A549 (cell line): Measurements from ENCODE around the gene TMEM125. TPM values are rescaled to one million over a fixed set of nuclear protein-coding genes. Genes with fewer than 3 reads are reported as not detected.

Source experiments
- ATAC-seq, 2 experiments: fragments of 200-7000 bp in 1 of 2; fragments of >200 bp in 1 of 2; cut with Nextera tagmentation in 1 of 2; cut with Tn5 transposase in 1 of 2; 3 replicates each; pipeline versions ENCODE4 v1.8.0 to v1.9.1; 2018 to 2020; ENCODE audit warnings: mild to moderate bottlenecking in 1 of 2, moderate library complexity in 1 of 2
- CTCF ChIA-PET: fragments of 300-600 bp; sonication (Branson Sonifier 250); formaldehyde crosslinking; extraction: SDS; loops from one replicate; lab custom pipeline; 2021; ENCODE audit warnings: antibody characterized with exemption, inconsistent platforms; lab: Yijun Ruan, JAX
- POLR2A ChIA-PET: fragments of 350-600 bp; formaldehyde crosslinking; extraction: SDS; loops from one replicate; lab custom pipeline; 2021; ENCODE audit warnings: antibody characterized with exemption, inconsistent platforms; lab: Yijun Ruan, JAX
- DNase-seq, 2 experiments: peaks; one replicate each; pipeline versions ENCODE4 v3.0.0 to v3.0.0-alpha.2; 2011 to 2016; ENCODE audit warnings: low read depth in 1 of 2, low spot score in 1 of 2
- FAIRE-seq: peaks from 2 replicates; lab custom pipeline; 2011; peaks lifted over from hg19 to GRCh38; lab: Jason Lieb, UNC
- H3K27ac ChIP-seq, 2 experiments: fragments of >200 bp; sonication (Bioruptor Twin); formaldehyde crosslinking; 3 replicates each; pipeline ENCODE4 v1.5.1; 2016 to 2017
- H3K4me1 ChIP-seq: fragments of >200 bp; sonication (Bioruptor Twin); formaldehyde crosslinking; 3 replicates; pipeline ENCODE4 v1.6.1; 2016
- H3K4me2 ChIP-seq: fragments of >200 bp; sonication (Bioruptor Twin); formaldehyde crosslinking; 3 replicates; pipeline ENCODE4 v1.6.1; 2016
- H3K4me3 ChIP-seq: fragments of >200 bp; sonication (Bioruptor Twin); formaldehyde crosslinking; 3 replicates; pipeline ENCODE4 v1.5.1; 2016
- H3K9me3 ChIP-seq: fragments of >200 bp; sonication (Bioruptor Twin); formaldehyde crosslinking; 3 replicates; pipeline ENCODE4 v1.6.1; 2016
- CBX2 ChIP-seq: fragments of 200-600 bp; sonication (generic); IDR thresholded peaks from 2 replicates; pipeline ENCODE4 v1.6.1; 2016; ENCODE audit warnings: low read depth, mild to moderate bottlenecking, borderline replicate concordance
- EHF ChIP-seq: fragments of 250-450 bp; sonication (Bioruptor Pico); IDR thresholded peaks from 2 replicates; pipeline ENCODE4 v1.5.0; 2020; ENCODE audit warnings: mild to moderate bottlenecking
- EHMT2 ChIP-seq: fragments of 200-600 bp; sonication (generic); IDR thresholded peaks from 2 replicates; pipeline ENCODE4 v1.6.1; 2016; ENCODE audit warnings: antibody characterized with exemption, low read depth, mild to moderate bottlenecking, moderate library complexity
- ESRRA ChIP-seq: fragments of 150-350 bp; IDR thresholded peaks from 2 replicates; pipeline ENCODE4 v1.6.1; 2014; ENCODE audit warnings: mild to moderate bottlenecking, low read length, borderline replicate concordance
- FOXS1 ChIP-seq: fragments of 250-450 bp; sonication (Bioruptor Pico); IDR thresholded peaks from 2 replicates; pipeline ENCODE4 v1.5.0; 2020; ENCODE audit warnings: mild to moderate bottlenecking, moderate library complexity
- GATA3 ChIP-seq: IDR thresholded peaks from 2 replicates; pipeline ENCODE4 v1.6.1; 2012; ENCODE audit warnings: borderline replicate concordance
- HOXB13 ChIP-seq: fragments of 250-450 bp; sonication (Bioruptor Pico); IDR thresholded peaks from 2 replicates; pipeline ENCODE4 v1.5.0; 2020; ENCODE audit warnings: low read depth, mild to moderate bottlenecking, moderate library complexity
- JUN ChIP-seq, 2 experiments: fragments of >200 bp; sonication (Bioruptor Twin); formaldehyde crosslinking; IDR thresholded peaks; 2 replicates in 1 of 2; 3 replicates in 1 of 2; pipeline ENCODE4 v1.6.1; 2016 to 2017
- KDM5A ChIP-seq: fragments of 200-600 bp; sonication (generic); IDR thresholded peaks from 2 replicates; pipeline ENCODE4 v1.6.1; 2016; ENCODE audit warnings: antibody characterized with exemption, mild to moderate bottlenecking
- NR3C1 ChIP-seq: fragments of >200 bp; sonication (Bioruptor Twin); formaldehyde crosslinking; IDR thresholded peaks from 3 replicates; pipeline ENCODE4 v1.6.1; 2017
- POLR2A ChIP-seq: IDR thresholded peaks from 2 replicates; pipeline ENCODE4 v1.6.1; 2012; ENCODE audit warnings: mild to moderate bottlenecking, low read length
- RARB ChIP-seq: fragments of 250-450 bp; sonication (Bioruptor Pico); IDR thresholded peaks from 2 replicates; pipeline ENCODE4 v1.8.0; 2021; ENCODE audit warnings: mild to moderate bottlenecking, moderate library complexity
- RFX5 ChIP-seq: fragments of 450-650 bp; IDR thresholded peaks from 2 replicates; pipeline ENCODE4 v1.7.1; 2014; ENCODE audit warnings: antibody characterized with exemption, mild to moderate bottlenecking, moderate library complexity
- SMC3 ChIP-seq: fragments of >200 bp; sonication (Bioruptor Twin); formaldehyde crosslinking; IDR thresholded peaks from 3 replicates; pipeline ENCODE4 v1.6.1; 2018; ENCODE audit warnings: inconsistent platforms
- TFCP2L1 ChIP-seq: fragments of 250-450 bp; sonication (Bioruptor Pico); IDR thresholded peaks from 2 replicates; pipeline ENCODE4 v1.5.0; 2021; ENCODE audit warnings: mild to moderate bottlenecking
- ZC3H11A ChIP-seq: fragments of 450-650 bp; IDR thresholded peaks from 2 replicates; pipeline ENCODE4 v1.6.1; 2014; ENCODE audit warnings: antibody characterized with exemption, mild to moderate bottlenecking
- ZFP36 ChIP-seq: fragments of 450-650 bp; IDR thresholded peaks from 2 replicates; pipeline ENCODE4 v1.6.1; 2014; ENCODE audit warnings: borderline replicate concordance; ENCODE audit not compliant: partially characterized antibody
- ZNF302 ChIP-seq: fragments of 250-450 bp; sonication (Bioruptor Pico); IDR thresholded peaks from 2 replicates; pipeline ENCODE4 v1.9.0; 2021; ENCODE audit warnings: inconsistent platforms, mild to moderate bottlenecking, moderate library complexity
- ZSCAN20 ChIP-seq: fragments of 250-450 bp; sonication (Bioruptor Pico); IDR thresholded peaks from 2 replicates; pipeline ENCODE4 v1.8.0; 2022; ENCODE audit warnings: mild to moderate bottlenecking, moderate library complexity
- WGBS: methylation state at CpG from one replicate; pipeline ENCODE4 v1.1.6; 2017; ENCODE audit errors: missing lambda C conversion rate; 5-methylcytosine and 5-hydroxymethylcytosine counted together
- polyA plus RNA-seq, 4 experiments: library from polyadenylated mRNA; depleted of rRNA in 3 of 4; stranded (reverse); fragments of >200 nt; fragmentation: RNase III in 1 of 4; extraction: RNeasy Plus Mini Kit Qiagen cat#74134 plus additional on column Dnase treatment in 1 of 4; gene quantifications; 2 replicates in 3 of 4; 3 replicates in 1 of 4; pipeline ENCODE4 v1.2.3, GENCODE V29; 2011 to 2017
- TF ChIP-seq, protein P1 (sequence below): fragments of >200 bp; sonication (Bioruptor Twin); formaldehyde crosslinking; IDR thresholded peaks from 3 replicates; pipeline ENCODE4 v1.5.1; 2016
- TF ChIP-seq, protein P2 (sequence below): fragments of 450-650 bp; IDR thresholded peaks from 2 replicates; pipeline ENCODE4 v1.6.1; 2014; ENCODE audit warnings: antibody characterized with exemption
- TF ChIP-seq, protein P3 (sequence below): fragments of 150-350 bp; IDR thresholded peaks from 2 replicates; pipeline ENCODE4 v1.6.1; 2014; ENCODE audit warnings: low read depth, mild to moderate bottlenecking, low read length

Gene TMEM125
- polyA plus RNA-seq, 2 of the 4 experiments (the other 2 are of a cell fraction): not detected

DNA sequence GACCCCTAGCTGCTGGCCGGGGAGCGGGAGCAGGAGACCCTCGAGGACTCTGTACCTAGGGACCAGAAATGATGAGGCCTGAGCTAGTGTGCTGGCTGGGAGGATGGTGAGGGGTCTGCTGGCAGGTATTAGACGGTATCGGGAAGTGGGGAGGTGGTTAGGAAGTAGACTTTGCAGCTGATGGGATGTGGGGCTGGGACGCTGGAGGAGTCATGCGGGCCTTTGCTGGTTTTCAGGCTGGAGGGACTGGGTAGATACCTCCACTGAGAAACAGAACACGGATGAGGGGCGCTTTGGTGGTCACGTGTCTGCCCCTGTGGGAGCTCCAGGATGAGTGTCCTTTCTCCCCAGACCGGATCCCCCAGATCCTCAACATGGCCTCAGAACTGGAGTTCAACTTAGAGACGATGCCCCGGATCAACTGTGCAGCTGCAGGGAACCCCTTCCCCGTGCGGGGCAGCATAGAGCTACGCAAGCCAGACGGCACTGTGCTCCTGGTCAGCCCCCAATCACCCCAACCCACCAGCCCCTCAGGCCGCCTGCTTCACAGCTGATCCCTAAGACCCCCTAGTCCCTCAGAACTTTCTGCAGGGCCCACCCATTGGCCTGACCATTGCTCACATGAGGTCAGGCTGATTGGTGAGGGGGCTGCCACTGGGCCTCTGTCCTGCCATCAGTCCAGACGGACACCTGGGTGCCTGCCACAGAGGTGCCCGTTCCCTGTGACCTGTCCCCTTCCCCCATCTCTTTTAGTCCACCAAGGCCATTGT, 39.0 kb downstream of the TMEM125 start:
- WGBS: 75% methylated on average over 19 of the region's 20 CpGs
- no peak for DNase-seq
- ATAC-seq: no peak
- TF ChIP-seq POLR2A (no peak), ZNF302 (no peak), ZSCAN20 (CRISPR knock-in tag) (no peak), EHF (no peak), KDM5A (no peak), JUN (IDR thresholded peaks at IDR 0.05) (no peak), GATA3 (no peak)
- TF ChIP-seq, protein P1, sequence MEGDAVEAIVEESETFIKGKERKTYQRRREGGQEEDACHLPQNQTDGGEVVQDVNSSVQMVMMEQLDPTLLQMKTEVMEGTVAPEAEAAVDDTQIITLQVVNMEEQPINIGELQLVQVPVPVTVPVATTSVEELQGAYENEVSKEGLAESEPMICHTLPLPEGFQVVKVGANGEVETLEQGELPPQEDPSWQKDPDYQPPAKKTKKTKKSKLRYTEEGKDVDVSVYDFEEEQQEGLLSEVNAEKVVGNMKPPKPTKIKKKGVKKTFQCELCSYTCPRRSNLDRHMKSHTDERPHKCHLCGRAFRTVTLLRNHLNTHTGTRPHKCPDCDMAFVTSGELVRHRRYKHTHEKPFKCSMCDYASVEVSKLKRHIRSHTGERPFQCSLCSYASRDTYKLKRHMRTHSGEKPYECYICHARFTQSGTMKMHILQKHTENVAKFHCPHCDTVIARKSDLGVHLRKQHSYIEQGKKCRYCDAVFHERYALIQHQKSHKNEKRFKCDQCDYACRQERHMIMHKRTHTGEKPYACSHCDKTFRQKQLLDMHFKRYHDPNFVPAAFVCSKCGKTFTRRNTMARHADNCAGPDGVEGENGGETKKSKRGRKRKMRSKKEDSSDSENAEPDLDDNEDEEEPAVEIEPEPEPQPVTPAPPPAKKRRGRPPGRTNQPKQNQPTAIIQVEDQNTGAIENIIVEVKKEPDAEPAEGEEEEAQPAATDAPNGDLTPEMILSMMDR: no peak
- TF ChIP-seq, all 56 proteins: peak for 0
- POLR2A ChIA-PET: no interaction called here
- CTCF ChIA-PET: no interaction called here
- no peaks in the 10 kb centered on the region for H3K4me1 ChIP-seq
- H3K27ac ChIP-seq: no peak overlapping the region
- H3K9me3 ChIP-seq: no peaks in the 10 kb centered on the region
- FAIRE-seq: no peak
- no peak overlapping the region for H3K4me2 ChIP-seq
- no peak overlapping the region for H3K4me3 ChIP-seq

DNA sequence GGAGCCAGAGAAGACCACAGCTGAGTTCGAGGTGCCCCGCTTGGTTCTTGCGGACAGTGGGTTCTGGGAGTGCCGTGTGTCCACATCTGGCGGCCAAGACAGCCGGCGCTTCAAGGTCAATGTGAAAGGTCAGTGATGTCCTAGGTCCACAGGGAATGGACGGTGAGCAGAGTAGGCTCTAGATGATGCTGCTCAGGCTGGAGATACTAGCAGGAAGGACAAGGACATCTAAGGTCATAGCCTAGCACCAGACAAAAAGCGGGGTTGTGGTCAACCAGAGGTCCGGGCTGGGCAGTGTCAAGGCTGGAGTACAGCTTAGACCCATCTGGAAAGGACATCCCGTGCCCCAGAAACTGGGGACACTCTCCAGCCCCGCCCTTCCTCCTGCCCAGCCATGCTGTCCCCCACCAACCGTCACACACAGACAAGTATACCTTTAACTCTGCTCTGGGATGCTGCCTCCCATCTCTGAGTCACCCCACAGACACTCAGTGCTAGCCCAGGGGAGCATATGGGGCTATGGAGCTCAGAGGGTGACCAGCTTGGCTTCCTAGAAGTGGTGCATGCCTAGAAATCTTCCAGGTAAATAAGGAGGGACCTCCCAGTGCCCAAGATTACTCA, 39.7 kb downstream of the TMEM125 start:
- no peak overlapping the region for H3K4me3 ChIP-seq
- 77% methylated on average over 6 of the region's 13 CpGs for WGBS
- CTCF ChIA-PET: no interaction called here
- TF ChIP-seq EHMT2 (no peak), CBX2 (no peak), ESRRA (no peak), GATA3 (no peak), NR3C1 (no peak), SMC3 (no peak), ZC3H11A (no peak), RFX5 (no peak), FOXS1 (CRISPR knock-in tag) (no peak)
- TF ChIP-seq, protein P2, sequence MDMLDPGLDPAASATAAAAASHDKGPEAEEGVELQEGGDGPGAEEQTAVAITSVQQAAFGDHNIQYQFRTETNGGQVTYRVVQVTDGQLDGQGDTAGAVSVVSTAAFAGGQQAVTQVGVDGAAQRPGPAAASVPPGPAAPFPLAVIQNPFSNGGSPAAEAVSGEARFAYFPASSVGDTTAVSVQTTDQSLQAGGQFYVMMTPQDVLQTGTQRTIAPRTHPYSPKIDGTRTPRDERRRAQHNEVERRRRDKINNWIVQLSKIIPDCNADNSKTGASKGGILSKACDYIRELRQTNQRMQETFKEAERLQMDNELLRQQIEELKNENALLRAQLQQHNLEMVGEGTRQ: no peak
- TF ChIP-seq, protein P3, sequence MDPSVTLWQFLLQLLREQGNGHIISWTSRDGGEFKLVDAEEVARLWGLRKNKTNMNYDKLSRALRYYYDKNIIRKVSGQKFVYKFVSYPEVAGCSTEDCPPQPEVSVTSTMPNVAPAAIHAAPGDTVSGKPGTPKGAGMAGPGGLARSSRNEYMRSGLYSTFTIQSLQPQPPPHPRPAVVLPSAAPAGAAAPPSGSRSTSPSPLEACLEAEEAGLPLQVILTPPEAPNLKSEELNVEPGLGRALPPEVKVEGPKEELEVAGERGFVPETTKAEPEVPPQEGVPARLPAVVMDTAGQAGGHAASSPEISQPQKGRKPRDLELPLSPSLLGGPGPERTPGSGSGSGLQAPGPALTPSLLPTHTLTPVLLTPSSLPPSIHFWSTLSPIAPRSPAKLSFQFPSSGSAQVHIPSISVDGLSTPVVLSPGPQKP: no peak
- TF ChIP-seq, all 56 proteins: peak for 0
- POLR2A ChIA-PET: no interaction called here
- no peak; a peak in 1 of 6 replicates for ATAC-seq
- H3K4me1 ChIP-seq: no peaks in the 10 kb centered on the region
- H3K9me3 ChIP-seq: no peaks in the 10 kb centered on the region
- H3K27ac ChIP-seq: no peak overlapping the region
- no peak for FAIRE-seq
- DNase-seq: no peak
- no peak overlapping the region for H3K4me2 ChIP-seq

DNA sequence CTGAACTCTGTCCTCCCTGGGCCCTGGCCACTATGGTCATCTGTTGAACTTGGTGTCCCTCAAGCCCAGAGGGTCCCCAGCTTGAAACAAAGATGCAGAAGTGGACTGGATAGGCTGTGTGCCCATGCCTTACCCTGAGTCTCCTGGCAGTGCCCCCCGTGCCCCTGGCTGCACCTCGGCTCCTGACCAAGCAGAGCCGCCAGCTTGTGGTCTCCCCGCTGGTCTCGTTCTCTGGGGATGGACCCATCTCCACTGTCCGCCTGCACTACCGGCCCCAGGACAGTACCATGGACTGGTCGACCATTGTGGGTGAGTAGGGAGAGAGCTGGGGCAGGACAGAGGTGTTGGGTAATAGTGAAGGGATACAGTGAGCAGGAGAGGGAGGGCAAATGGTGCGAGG, 41.7 kb downstream of the TMEM125 start:
- Histone ChIP-seq H3K4me2 (no peak overlapping the region), H3K27ac (no peak overlapping the region), H3K4me3 (no peak overlapping the region), H3K9me3 (no peaks in the 10 kb centered on the region), H3K4me1 (no peaks in the 10 kb centered on the region)
- TF ChIP-seq NR3C1 (no peak), ZFP36 (no peak), ZNF302 (no peak), RARB (CRISPR knock-in tag) (no peak), TFCP2L1 (CRISPR knock-in tag) (no peak), HOXB13 (CRISPR knock-in tag) (no peak)
- TF ChIP-seq, protein P3: no peak
- TF ChIP-seq, protein P1: no peak
- WGBS: 63% methylated on average over 9 of the region's 9 CpGs
- ATAC-seq (no peak), DNase-seq (no peak), FAIRE-seq (no peak)
- CTCF ChIA-PET: interaction anchor here (0.5 kb wide), 1 partner anchor 58 kb away, joined by 3 read pairs; no protein-coding TSS in a partner anchor
- POLR2A ChIA-PET: no interaction called here
